HepG2 (cell line): ENCODE results near the gene HNRNPA2B1. TPM values are rescaled to one million over a fixed set of nuclear protein-coding genes. Genes with fewer than 3 reads are reported as not detected.

Source experiments
- HMGXB4 ChIP-seq, 2 experiments: sonication (generic) in 1 of 2; formaldehyde crosslinking in 1 of 2; IDR thresholded peaks; 2 replicates each; pipeline versions ENCODE4 v1.4.0 to v1.6.1; 2018 to 2020; ENCODE audit warnings: missing genetic modification reagents in 2 of 2, borderline replicate concordance in 1 of 2, low read depth in 1 of 2, mild to moderate bottlenecking in 1 of 2, missing biosample characterization in 1 of 2
- HOMEZ ChIP-seq: IDR thresholded peaks from 2 replicates; pipeline ENCODE4 v1.6.1; 2016; ENCODE audit warnings: low read depth
- KMT2A ChIP-seq: sonication (generic); formaldehyde crosslinking; IDR thresholded peaks from 2 replicates; pipeline ENCODE4 v1.4.0; 2020; ENCODE audit warnings: missing genetic modification reagents
- MATR3 ChIP-seq: sonication (generic); formaldehyde crosslinking; IDR thresholded peaks from 2 replicates; pipeline ENCODE4 v1.4.0; 2020; ENCODE audit warnings: missing genetic modification reagents
- MAZ ChIP-seq, 2 experiments: sonication (generic) in 1 of 2; formaldehyde crosslinking in 1 of 2; IDR thresholded peaks; 2 replicates each; pipeline versions ENCODE4 v1.5.0 to v1.6.1; 2012 to 2020; ENCODE audit warnings: low read depth in 2 of 2, mild to moderate bottlenecking in 2 of 2, borderline replicate concordance in 1 of 2, improper control_type of control experiment in 1 of 2, low read length in 1 of 2, missing genetic modification reagents in 1 of 2, moderate library complexity in 1 of 2
- MTF1 ChIP-seq: sonication (generic); formaldehyde crosslinking; IDR thresholded peaks from 2 replicates; pipeline ENCODE4 v1.5.0; 2020; ENCODE audit warnings: missing genetic modification reagents
- NR0B2 ChIP-seq: sonication (generic); formaldehyde crosslinking; IDR thresholded peaks from 2 replicates; pipeline ENCODE4 v1.4.0; 2020; ENCODE audit warnings: mild to moderate bottlenecking, missing genetic modification reagents
- REST ChIP-seq, 2 experiments: IDR thresholded peaks; 2 replicates each; pipeline ENCODE4 v1.6.1; 2011 to 2012; ENCODE audit warnings: low read length in 2 of 2, borderline replicate concordance in 1 of 2, low read depth in 1 of 2, mild to moderate bottlenecking in 1 of 2, moderate library complexity in 1 of 2
- TFE3 ChIP-seq: IDR thresholded peaks from 2 replicates; pipeline ENCODE4 v1.6.1; 2016
- WIZ ChIP-seq: sonication (generic); formaldehyde crosslinking; IDR thresholded peaks from 2 replicates; pipeline ENCODE4 v1.5.1; 2020; ENCODE audit warnings: mild to moderate bottlenecking, missing genetic modification reagents
- YY1 ChIP-seq: IDR thresholded peaks from 2 replicates; pipeline ENCODE4 v1.6.1; 2011; ENCODE audit warnings: low read length, low read depth, moderate library complexity, mild to moderate bottlenecking; ENCODE audit not compliant: insufficient read depth, insufficient replicate concordance
- ZFY ChIP-seq: sonication (generic); formaldehyde crosslinking; IDR thresholded peaks from 2 replicates; pipeline ENCODE4 v1.4.0; 2020; ENCODE audit warnings: missing genetic modification reagents
- ZNF383 ChIP-seq: sonication (generic); formaldehyde crosslinking; IDR thresholded peaks from 2 replicates; pipeline ENCODE4 v1.4.0; 2020; ENCODE audit warnings: missing genetic modification reagents, mild to moderate bottlenecking, borderline replicate concordance
- ZNF543 ChIP-seq: sonication (generic); formaldehyde crosslinking; IDR thresholded peaks from 2 replicates; pipeline ENCODE4 v1.4.0; 2020; ENCODE audit warnings: mild to moderate bottlenecking, missing genetic modification reagents
- ZNF720 ChIP-seq: sonication (generic); formaldehyde crosslinking; IDR thresholded peaks from 2 replicates; pipeline ENCODE4 v1.4.0; 2020; ENCODE audit warnings: missing genetic modification reagents
- ZNF784 ChIP-seq: sonication (generic); formaldehyde crosslinking; IDR thresholded peaks from 2 replicates; pipeline ENCODE4 v1.5.1; 2020; ENCODE audit warnings: missing genetic modification reagents, mild to moderate bottlenecking, borderline replicate concordance
- polyA plus RNA-seq, 8 experiments: library from polyadenylated mRNA; depleted of rRNA in 3 of 8; stranded (reverse) in 7 of 8; unstranded in 1 of 8; fragments of >200 nt; fragmentation: Illumina TruSeq in 4 of 8; extraction: Trizol in 4 of 8; gene quantifications; 2 replicates each; pipeline versions ENCODE4 v1.2.1 to v1.2.3, GENCODE V29; 2011 to 2016; ENCODE audit warnings: low read depth in 4 of 8, missing spikeins in 1 of 8, mixed read lengths in 1 of 8; ENCODE audit not compliant: insufficient read depth in 1 of 8
- total RNA-seq, 5 experiments: library from RNA; depleted of rRNA; stranded (reverse); fragments of >200 nt; fragmentation: Illumina TruSeq; extraction: Trizol; gene quantifications; 2 replicates each; pipeline ENCODE4 v1.2.3, GENCODE V29; 2016; ENCODE audit warnings: low read depth in 1 of 5

Gene HNRNPA2B1
- total and polyA plus RNA-seq, 2 of the 13 experiments (the other 11 are each of a cell fraction or from before 2014, with no cell fraction given) = 193 to 412 TPM

GRCh38 chr7:26200444-26201246 lies at the start of gene HNRNPA2B1 (continued):
- 0 out of 2 replicates have a peak, but pooled peaks have one; percentile 15 for TF ChIP-seq MAZ (IDR thresholded peaks at IDR 0.05; ENCODE audit: borderline replicate concordance, low read depth, low read length)
- TF ChIP-seq MAZ (CRISPR knock-in tag; IDR thresholded peaks at IDR 0.05; ENCODE audit: low read depth) = peak; percentile 76
- no peak; the same call in 1 of the 2 replicates for TF ChIP-seq HOMEZ (CRISPR knock-in tag)
- no peak for TF ChIP-seq MATR3
- peak; percentile 69 for TF ChIP-seq ZFY (CRISPR knock-in tag)
- 0 out of 4 replicates have a peak, but pooled peaks of 1 of the 2 experiments have one; percentile 37 for TF ChIP-seq REST (IDR thresholded peaks at IDR 0.05; ENCODE audit: borderline replicate concordance in 1 of 2, low read depth in 1 of 2, low read length in 2 of 2)
- TF ChIP-seq TFE3 (CRISPR knock-in tag) = peak; percentile 19; the same call in 1 of the 2 replicates
- TF ChIP-seq WIZ (CRISPR knock-in tag) = no peak
- TF ChIP-seq KMT2A (CRISPR knock-in tag) = peak; percentile 56; the same call in 1 of the 2 replicates
- no peak; the same call in 1 of the 2 replicates for TF ChIP-seq ZNF784 (CRISPR knock-in tag)
- TF ChIP-seq ZNF383 (CRISPR knock-in tag) = no peak
- no peak for TF ChIP-seq YY1
- TF ChIP-seq MTF1 = peak; percentile 82; the same call in 1 of the 2 replicates
- no peak; the same call in 1 of the 2 replicates for TF ChIP-seq ZNF543
- TF ChIP-seq HMGXB4 (CRISPR knock-in tag; IDR thresholded peaks at IDR 0.05; ENCODE audit: borderline replicate concordance in 1 of 2, low read depth in 1 of 2) = peak; percentile 63 to 71; a peak in 3 of 4 replicates
- peak; percentile 59 for TF ChIP-seq NR0B2
- TF ChIP-seq ZNF720 = no peak
